ENCODE results near the gene TMEM121.

DNA sequence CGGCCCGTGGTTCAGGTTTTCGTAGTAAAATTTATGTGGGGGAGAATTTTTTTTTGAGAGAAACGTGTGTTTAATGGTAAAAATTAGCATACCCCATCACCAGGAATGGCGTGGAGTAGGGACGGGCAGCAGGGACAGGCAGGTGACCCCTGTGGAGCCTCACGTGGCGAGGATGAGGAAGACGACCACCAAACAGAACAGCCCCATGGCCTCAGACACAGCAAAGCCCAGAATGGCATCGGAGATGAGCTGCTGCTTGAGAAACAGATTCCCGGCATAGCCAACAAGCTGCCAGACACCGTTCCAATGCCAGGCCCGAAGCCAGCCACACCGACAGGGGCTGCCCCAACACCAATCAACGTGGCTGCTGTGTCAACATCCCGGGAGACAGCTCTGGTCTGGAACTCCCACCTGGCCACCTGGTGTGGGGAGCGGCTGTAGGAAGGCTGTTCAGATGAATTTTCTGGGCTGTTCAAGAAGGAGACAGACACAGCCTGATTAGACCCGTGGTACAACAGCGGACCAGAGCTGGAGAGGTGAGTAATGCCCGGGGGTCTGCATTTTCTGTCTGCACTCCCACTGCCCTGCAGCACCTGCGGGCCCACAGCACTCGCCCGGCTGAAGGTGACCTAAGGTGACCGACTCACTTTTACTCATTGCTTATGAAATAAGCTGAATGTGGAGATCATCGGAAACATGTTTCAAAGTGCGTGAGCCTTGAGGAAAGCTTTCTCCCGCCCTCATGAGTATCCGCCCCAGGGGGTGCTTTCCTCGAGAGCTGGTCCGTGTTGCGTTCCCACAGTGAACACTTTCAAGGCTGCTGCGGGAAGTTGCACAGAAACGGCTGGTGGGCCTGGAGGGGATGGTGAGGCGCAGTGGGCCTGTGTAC is 10.6 kb downstream of the TMEM121 start:
- TF ChIP-seq, protein P1, sequence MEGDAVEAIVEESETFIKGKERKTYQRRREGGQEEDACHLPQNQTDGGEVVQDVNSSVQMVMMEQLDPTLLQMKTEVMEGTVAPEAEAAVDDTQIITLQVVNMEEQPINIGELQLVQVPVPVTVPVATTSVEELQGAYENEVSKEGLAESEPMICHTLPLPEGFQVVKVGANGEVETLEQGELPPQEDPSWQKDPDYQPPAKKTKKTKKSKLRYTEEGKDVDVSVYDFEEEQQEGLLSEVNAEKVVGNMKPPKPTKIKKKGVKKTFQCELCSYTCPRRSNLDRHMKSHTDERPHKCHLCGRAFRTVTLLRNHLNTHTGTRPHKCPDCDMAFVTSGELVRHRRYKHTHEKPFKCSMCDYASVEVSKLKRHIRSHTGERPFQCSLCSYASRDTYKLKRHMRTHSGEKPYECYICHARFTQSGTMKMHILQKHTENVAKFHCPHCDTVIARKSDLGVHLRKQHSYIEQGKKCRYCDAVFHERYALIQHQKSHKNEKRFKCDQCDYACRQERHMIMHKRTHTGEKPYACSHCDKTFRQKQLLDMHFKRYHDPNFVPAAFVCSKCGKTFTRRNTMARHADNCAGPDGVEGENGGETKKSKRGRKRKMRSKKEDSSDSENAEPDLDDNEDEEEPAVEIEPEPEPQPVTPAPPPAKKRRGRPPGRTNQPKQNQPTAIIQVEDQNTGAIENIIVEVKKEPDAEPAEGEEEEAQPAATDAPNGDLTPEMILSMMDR (conservative IDR thresholded peaks at IDR 0.05; ENCODE audit: low read length), result no peak
- TF ChIP-seq EZH2phosphoT487 (IDR thresholded peaks at IDR 0.05; ENCODE audit: borderline replicate concordance, low read depth, low read length), result no peak
